Coronary artery (tissue), 2 donors: ENCODE results near the gene SV2B.
"Not testable (repeated sequence)": the region's sequence is repeated elsewhere in the genome, so short reads cannot be mapped to it uniquely, and the experiment has no call there.

Experiments
- DNase-seq: peaks from one replicate; pipeline ENCODE4 v3.0.0-alpha.2; 2017; ENCODE audit warnings: low spot score
- H3K27ac ChIP-seq, 2 donors: fragments of 200-600 bp; sonication (generic); one replicate each; pipeline ENCODE4 v1.5.1; 2016 to 2019
- H3K4me3 ChIP-seq: fragments of 200-600 bp; sonication (generic); 2 replicates; pipeline ENCODE4 v1.5.1; 2016; ENCODE audit warnings: mild to moderate bottlenecking, moderate library complexity
- CTCF ChIP-seq: fragments of 200-600 bp; sonication (generic); IDR thresholded peaks from one replicate; pipeline ENCODE4 v1.5.1; 2019; ENCODE audit warnings: antibody characterized with exemption

The SV2B gene

GRCh38 chr15:91331581-91331980 is 231.5 kb downstream of the SV2B start:
- Histone ChIP-seq H3K27ac (no peak overlapping the region), H3K4me3 (no peak overlapping the region)
- TF ChIP-seq CTCF = no peak
- no peak for DNase-seq

- Histone ChIP-seq H3K4me3 (no peak overlapping the region), H3K27ac (no peak overlapping the region)
- TF ChIP-seq CTCF = no peak
- DNase-seq = no peak
Observed at GRCh38 chr15:91335702-91336101, 235.6 kb downstream of the SV2B start.

GRCh38 chr15:91336687-91337086 is 236.6 kb downstream of the SV2B start:
- no peak for TF ChIP-seq CTCF
- DNase-seq = no peak
- Histone ChIP-seq H3K27ac (no peak overlapping the region), H3K4me3 (no peak overlapping the region)

GRCh38 chr15:91338766-91339165 is 238.7 kb downstream of the SV2B start:
- no peak for TF ChIP-seq CTCF
- DNase-seq = no peak
- H3K27ac ChIP-seq = no peak overlapping the region
- no peak overlapping the region for H3K4me3 ChIP-seq

GRCh38 chr15:91342097-91342496 is 242.0 kb downstream of the SV2B start:
- no peak for DNase-seq
- TF ChIP-seq CTCF = no peak
- no peak overlapping the region for H3K27ac ChIP-seq
- no peak overlapping the region for H3K4me3 ChIP-seq

- H3K27ac ChIP-seq, DNase-seq, H3K4me3 ChIP-seq: not testable (repeated sequence)
Observed at GRCh38 chr15:91344912-91345311, 244.9 kb downstream of the SV2B start.

GRCh38 chr15:91345736-91346135 is 245.7 kb downstream of the SV2B start:
- Histone ChIP-seq H3K4me3 (no peak overlapping the region), H3K27ac (no peak overlapping the region)
- DNase-seq = no peak
- TF ChIP-seq CTCF = no peak

- no peak for DNase-seq
- no peak for TF ChIP-seq CTCF
- no peak overlapping the region for H3K27ac ChIP-seq
- no peak overlapping the region for H3K4me3 ChIP-seq
Observed at GRCh38 chr15:91346259-91346658, 246.2 kb downstream of the SV2B start.
